ENCODE measurements around the gene CRISP1. TPM values are rescaled to one million over a fixed set of nuclear protein-coding genes. Genes with fewer than 3 reads are reported as not detected.

CRISP1 gene
- polyA plus RNA-seq, 1 donor (not counting 4 experiments of a cell fraction or from before 2014, with no cell fraction given) = not detected

- no peak for DNase-seq (ENCODE audit: low read depth, low spot score)
- no peak for FAIRE-seq
- no peak overlapping the region for H2AFZ ChIP-seq (ENCODE audit: control insufficient read depth, low read length)
- no peaks in the 10 kb centered on the region for H4K20me1 ChIP-seq (ENCODE audit: control insufficient read depth, extremely low read depth, insufficient read depth, low read length)
- H3K9me1 ChIP-seq (ENCODE audit: control insufficient read depth, extremely low read depth, insufficient read depth, low read length) = no peaks in the 10 kb centered on the region
- H3K36me3 ChIP-seq (ENCODE audit: control insufficient read depth in 2 of 2, extremely low read depth in 1 of 2, insufficient read depth in 2 of 2, low read length in 2 of 2) = no peaks in the 10 kb centered on the region
- no peaks in the 10 kb centered on the region for H3K79me2 ChIP-seq (ENCODE audit: control insufficient read depth, insufficient read depth, low read length)
- dilution Hi-C loops (cut with MboI; ENCODE audit: extremely low pct_ligation_motif_present, low sequenced_read_pairs) = loop anchor here (25.0 kb wide), 1 partner anchor 202 kb away; the partner anchor contains the start of gene RHAG
- no peaks in the 10 kb centered on the region for H3K27me3 ChIP-seq (ENCODE audit: control insufficient read depth, extremely low read depth, insufficient read depth, low read length)
- no peaks in the 10 kb centered on the region for H3K4me1 ChIP-seq (ENCODE audit: control insufficient read depth, extremely low read depth, insufficient read depth, low read length)
- H3K4me3 ChIP-seq (ENCODE audit: control insufficient read depth in 2 of 3, extremely low read depth in 1 of 3, insufficient read depth in 2 of 3, low read depth in 1 of 3, low read length in 3 of 3) = no peak overlapping the region
- H3K9me3 ChIP-seq (ENCODE audit: control insufficient read depth, low read depth, low read length) = no peaks in the 10 kb centered on the region
- TF ChIP-seq EZH2 (IDR thresholded peaks at IDR 0.05; ENCODE audit: low read length) = no peak
- TF ChIP-seq CTCF (optimal IDR thresholded peaks at IDR 0.05 in 1 of 3, IDR thresholded peaks at IDR 0.05 in 1 of 3, conservative IDR thresholded peaks at IDR 0.05 in 1 of 3; ENCODE audit: extremely low read depth in 1 of 3, insufficient read depth in 2 of 3, low read length in 3 of 3) = no peak
- H3K4me2 ChIP-seq (ENCODE audit: control insufficient read depth, extremely low read depth, insufficient read depth, low read depth, low read length) = no peak overlapping the region
- no peak overlapping the region for H3K9ac ChIP-seq (ENCODE audit: control insufficient read depth, extremely low read depth, insufficient read depth, low read length)
- no peak overlapping the region for H3K27ac ChIP-seq (ENCODE audit: control insufficient read depth, insufficient read depth, low read length)
Measured at GRCh38 chr6:49839162-49839561, 27.2 kb downstream of the CRISP1 start.

GRCh38 chr6:49835140-49835539 lies 31.2 kb downstream of the CRISP1 start:
- Histone ChIP-seq H2AFZ (ENCODE audit: control insufficient read depth, low read length) (no peak overlapping the region), H3K4me1 (ENCODE audit: control insufficient read depth, extremely low read depth, insufficient read depth, low read length) (no peaks in the 10 kb centered on the region), H3K9ac (ENCODE audit: control insufficient read depth, extremely low read depth, insufficient read depth, low read length) (no peak overlapping the region), H3K4me3 (ENCODE audit: control insufficient read depth in 2 of 3, extremely low read depth in 1 of 3, insufficient read depth in 2 of 3, low read depth in 1 of 3, low read length in 3 of 3) (no peak overlapping the region), H3K36me3 (ENCODE audit: control insufficient read depth in 2 of 2, extremely low read depth in 1 of 2, insufficient read depth in 2 of 2, low read length in 2 of 2) (no peaks in the 10 kb centered on the region), H3K9me3 (ENCODE audit: control insufficient read depth, low read depth, low read length) (no peaks in the 10 kb centered on the region), H3K79me2 (ENCODE audit: control insufficient read depth, insufficient read depth, low read length) (no peaks in the 10 kb centered on the region), H3K27ac (ENCODE audit: control insufficient read depth, insufficient read depth, low read length) (no peak overlapping the region), H3K27me3 (ENCODE audit: control insufficient read depth, extremely low read depth, insufficient read depth, low read length) (no peaks in the 10 kb centered on the region), H4K20me1 (ENCODE audit: control insufficient read depth, extremely low read depth, insufficient read depth, low read length) (no peaks in the 10 kb centered on the region), H3K9me1 (ENCODE audit: control insufficient read depth, extremely low read depth, insufficient read depth, low read length) (no peaks in the 10 kb centered on the region), H3K4me2 (ENCODE audit: control insufficient read depth, extremely low read depth, insufficient read depth, low read depth, low read length) (no peak overlapping the region)
- TF ChIP-seq CTCF (optimal IDR thresholded peaks at IDR 0.05 in 1 of 3, IDR thresholded peaks at IDR 0.05 in 1 of 3, conservative IDR thresholded peaks at IDR 0.05 in 1 of 3; ENCODE audit: extremely low read depth in 1 of 3, insufficient read depth in 2 of 3, low read length in 3 of 3) = no peak
- dilution Hi-C loops (cut with MboI; ENCODE audit: extremely low pct_ligation_motif_present, low sequenced_read_pairs) = loop anchor here (25.0 kb wide), 1 partner anchor 198 kb away; the partner anchor contains the start of gene RHAG
- DNase-seq (ENCODE audit: low read depth, low spot score) (no peak), FAIRE-seq (no peak)
